Body of pancreas (tissue), 4 donors: ENCODE results near the gene SCAF4.

Experiments used
- POLR2A ChIP-seq, 3 donors: fragments of 450-650 bp; IDR thresholded peaks; one replicate each; pipeline ENCODE4 v1.6.1; 2016; ENCODE audit warnings: antibody characterized with exemption in 3 of 3, mild to moderate bottlenecking in 2 of 3
- TF ChIP-seq, protein P1 (sequence below), 7 experiments: fragments of 450-650 bp in 4 of 7; fragments of 200-600 bp in 3 of 7; sonication (generic) in 3 of 7; IDR thresholded peaks; one replicate each; pipeline ENCODE4 v1.5.1; 2016 to 2019; ENCODE audit warnings: antibody characterized with exemption in 7 of 7

DNA sequence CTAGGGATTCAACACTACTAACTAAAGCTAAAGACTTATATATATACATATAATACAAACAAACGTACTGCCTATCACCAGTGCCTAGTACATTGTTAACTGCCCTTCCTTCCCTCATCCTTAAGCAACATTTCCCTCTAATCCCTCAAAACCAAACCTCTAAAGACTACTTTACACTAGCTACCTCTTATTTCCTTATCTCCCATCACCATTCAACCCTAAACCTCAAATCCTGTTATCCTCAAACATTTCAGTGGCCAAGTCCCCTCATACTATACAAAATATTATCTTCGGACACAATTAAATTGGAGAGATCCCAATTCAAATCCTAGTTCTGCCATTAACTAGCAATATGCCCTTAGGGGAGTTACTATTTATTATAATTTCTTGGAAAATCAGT is 3.7 kb downstream of the SCAF4 start:
- TF ChIP-seq, protein P1, sequence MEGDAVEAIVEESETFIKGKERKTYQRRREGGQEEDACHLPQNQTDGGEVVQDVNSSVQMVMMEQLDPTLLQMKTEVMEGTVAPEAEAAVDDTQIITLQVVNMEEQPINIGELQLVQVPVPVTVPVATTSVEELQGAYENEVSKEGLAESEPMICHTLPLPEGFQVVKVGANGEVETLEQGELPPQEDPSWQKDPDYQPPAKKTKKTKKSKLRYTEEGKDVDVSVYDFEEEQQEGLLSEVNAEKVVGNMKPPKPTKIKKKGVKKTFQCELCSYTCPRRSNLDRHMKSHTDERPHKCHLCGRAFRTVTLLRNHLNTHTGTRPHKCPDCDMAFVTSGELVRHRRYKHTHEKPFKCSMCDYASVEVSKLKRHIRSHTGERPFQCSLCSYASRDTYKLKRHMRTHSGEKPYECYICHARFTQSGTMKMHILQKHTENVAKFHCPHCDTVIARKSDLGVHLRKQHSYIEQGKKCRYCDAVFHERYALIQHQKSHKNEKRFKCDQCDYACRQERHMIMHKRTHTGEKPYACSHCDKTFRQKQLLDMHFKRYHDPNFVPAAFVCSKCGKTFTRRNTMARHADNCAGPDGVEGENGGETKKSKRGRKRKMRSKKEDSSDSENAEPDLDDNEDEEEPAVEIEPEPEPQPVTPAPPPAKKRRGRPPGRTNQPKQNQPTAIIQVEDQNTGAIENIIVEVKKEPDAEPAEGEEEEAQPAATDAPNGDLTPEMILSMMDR (IDR thresholded peaks at IDR 0.05), result no peak
- no peak for TF ChIP-seq POLR2A (IDR thresholded peaks at IDR 0.05)
